ENCODE results near the gene NFE2L3.

GRCh38 chr7:26140380-26140779, 11.6 kb upstream of the NFE2L3 start:
- no peak for TF ChIP-seq POLR2A (IDR thresholded peaks at IDR 0.05; ENCODE audit: low read depth, low read length)
- no peak for TF ChIP-seq CTCF (IDR thresholded peaks at IDR 0.05; ENCODE audit: extremely low read depth in 1 of 2, insufficient read depth in 1 of 2, low read depth in 1 of 2, low read length in 2 of 2)
- no peak for TF ChIP-seq POLR2AphosphoS5 (IDR thresholded peaks at IDR 0.05; ENCODE audit: insufficient read depth, low read depth, low read length)

Measured in endothelial cell of umbilical vein (primary cell).